ENCODE data around the gene HEYL.

DNA sequence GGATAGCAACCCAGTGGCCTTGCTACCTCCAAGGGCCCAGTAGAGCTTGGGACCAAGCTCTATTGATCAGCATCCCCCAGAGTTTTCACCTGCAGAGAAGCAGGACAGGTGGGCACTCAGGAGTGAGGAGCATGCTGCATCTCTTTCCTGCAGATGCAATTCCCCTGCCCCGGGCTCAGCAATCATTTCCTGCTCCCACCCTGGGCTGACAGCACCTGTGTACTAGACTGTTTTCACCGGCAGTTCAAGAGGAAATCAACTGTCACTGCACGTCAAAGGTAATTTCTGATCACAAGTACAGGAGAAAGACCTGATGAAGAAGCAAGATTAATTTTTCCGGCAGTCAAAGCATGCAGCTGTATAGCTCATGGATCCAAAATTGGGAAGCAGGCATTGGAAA, 41.3 kb upstream of the HEYL start:
- TF ChIP-seq, protein P1, sequence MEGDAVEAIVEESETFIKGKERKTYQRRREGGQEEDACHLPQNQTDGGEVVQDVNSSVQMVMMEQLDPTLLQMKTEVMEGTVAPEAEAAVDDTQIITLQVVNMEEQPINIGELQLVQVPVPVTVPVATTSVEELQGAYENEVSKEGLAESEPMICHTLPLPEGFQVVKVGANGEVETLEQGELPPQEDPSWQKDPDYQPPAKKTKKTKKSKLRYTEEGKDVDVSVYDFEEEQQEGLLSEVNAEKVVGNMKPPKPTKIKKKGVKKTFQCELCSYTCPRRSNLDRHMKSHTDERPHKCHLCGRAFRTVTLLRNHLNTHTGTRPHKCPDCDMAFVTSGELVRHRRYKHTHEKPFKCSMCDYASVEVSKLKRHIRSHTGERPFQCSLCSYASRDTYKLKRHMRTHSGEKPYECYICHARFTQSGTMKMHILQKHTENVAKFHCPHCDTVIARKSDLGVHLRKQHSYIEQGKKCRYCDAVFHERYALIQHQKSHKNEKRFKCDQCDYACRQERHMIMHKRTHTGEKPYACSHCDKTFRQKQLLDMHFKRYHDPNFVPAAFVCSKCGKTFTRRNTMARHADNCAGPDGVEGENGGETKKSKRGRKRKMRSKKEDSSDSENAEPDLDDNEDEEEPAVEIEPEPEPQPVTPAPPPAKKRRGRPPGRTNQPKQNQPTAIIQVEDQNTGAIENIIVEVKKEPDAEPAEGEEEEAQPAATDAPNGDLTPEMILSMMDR (conservative IDR thresholded peaks at IDR 0.05; ENCODE audit: low read length): no peak
- TF ChIP-seq EZH2phosphoT487 (IDR thresholded peaks at IDR 0.05; ENCODE audit: borderline replicate concordance): no peak
